ENCODE data around the gene SRSF3.

GRCh38 chr6:36634317-36635108 lies 40.4 kb downstream of the SRSF3 start:
- TF ChIP-seq ZNF565 (CRISPR knock-in tag; conservative IDR thresholded peaks at IDR 0.05; ENCODE audit: low read depth) (no peak), PATZ1 (CRISPR knock-in tag; IDR thresholded peaks at IDR 0.05; ENCODE audit: borderline replicate concordance) (no peak), ZFP3 (CRISPR knock-in tag; IDR thresholded peaks at IDR 0.05) (no peak), ARNTL (CRISPR knock-in tag; IDR thresholded peaks at IDR 0.05; ENCODE audit: borderline replicate concordance, low read depth) (no peak), SNAI2 (CRISPR knock-in tag; IDR thresholded peaks at IDR 0.05) (no peak), CREB5 (CRISPR knock-in tag; IDR thresholded peaks at IDR 0.05; ENCODE audit: low read depth) (no peak), POU6F1 (CRISPR knock-in tag; IDR thresholded peaks at IDR 0.05; ENCODE audit: borderline replicate concordance, low read depth) (no peak), TCF4 (CRISPR knock-in tag; IDR thresholded peaks at IDR 0.05; ENCODE audit: borderline replicate concordance) (no peak), ESRRG (CRISPR knock-in tag; IDR thresholded peaks at IDR 0.05) (no peak), PPARA (CRISPR knock-in tag; IDR thresholded peaks at IDR 0.05; ENCODE audit: borderline replicate concordance) (no peak)
